HG02610 (cell line): ENCODE measurements around the gene FAM162A.
"Not testable (repeated sequence)": the region's sequence is repeated elsewhere in the genome, so short reads cannot be mapped to it uniquely, and the experiment has no call there.

Experiments
- ATAC-seq: cut with Tn5 transposase; IDR thresholded peaks from one replicate; pipeline ENCODE4 v1.9.1; 2021; ENCODE audit warnings: mild to moderate bottlenecking, moderate library complexity; ENCODE audit not compliant: unreplicated experiment

Gene FAM162A

DNA sequence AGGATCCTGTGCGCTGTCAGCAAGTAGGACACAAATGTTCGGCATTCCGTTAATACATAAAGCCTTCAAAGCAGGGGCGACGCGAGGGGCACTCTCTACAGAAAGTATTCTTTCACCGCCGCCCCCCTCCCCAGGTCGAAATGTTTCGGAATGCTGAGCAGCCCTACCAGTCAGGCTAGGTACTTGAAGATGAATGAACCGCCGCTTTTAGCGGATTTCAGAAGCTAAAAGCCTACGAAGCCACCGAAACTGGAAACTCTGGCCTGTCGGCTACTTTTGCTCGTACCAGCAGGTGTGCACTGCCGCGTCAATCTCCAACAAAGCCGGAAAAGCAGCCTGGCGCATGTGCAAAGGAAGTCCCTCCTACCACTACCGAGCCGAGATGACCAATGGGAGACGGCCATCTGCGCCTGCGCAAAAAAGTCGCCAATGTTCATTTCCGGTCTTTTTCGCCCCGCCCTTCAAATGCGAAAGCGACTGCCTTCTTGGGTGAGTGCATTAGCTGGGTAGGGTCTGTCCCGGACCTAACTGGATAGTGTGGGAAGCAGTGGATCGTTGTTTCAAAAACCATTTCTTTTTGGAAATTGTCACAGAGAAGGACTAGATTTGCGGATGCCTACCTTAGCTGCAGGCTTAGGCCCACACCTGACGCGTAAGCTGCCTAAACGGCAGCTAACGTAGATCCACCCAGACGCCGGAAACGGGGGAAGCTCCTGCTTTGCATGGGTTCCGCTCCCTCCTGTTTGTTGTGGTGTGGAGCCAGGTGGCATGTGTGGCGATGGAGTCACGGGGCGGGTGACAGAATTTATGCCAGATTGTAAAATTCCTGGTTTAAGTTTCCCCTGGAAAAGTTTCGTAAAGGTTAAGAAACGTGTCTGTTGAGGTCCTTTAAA is 32.0 kb downstream of the FAM162A start, which contains the start of gene WDR5B:
WDR5B (minus strand) TSS at position 301 of the 893 bp plus-strand sequence. CDS start 534 bp downstream, outside the sequence.
- ATAC-seq = peak; percentile 90

DNA sequence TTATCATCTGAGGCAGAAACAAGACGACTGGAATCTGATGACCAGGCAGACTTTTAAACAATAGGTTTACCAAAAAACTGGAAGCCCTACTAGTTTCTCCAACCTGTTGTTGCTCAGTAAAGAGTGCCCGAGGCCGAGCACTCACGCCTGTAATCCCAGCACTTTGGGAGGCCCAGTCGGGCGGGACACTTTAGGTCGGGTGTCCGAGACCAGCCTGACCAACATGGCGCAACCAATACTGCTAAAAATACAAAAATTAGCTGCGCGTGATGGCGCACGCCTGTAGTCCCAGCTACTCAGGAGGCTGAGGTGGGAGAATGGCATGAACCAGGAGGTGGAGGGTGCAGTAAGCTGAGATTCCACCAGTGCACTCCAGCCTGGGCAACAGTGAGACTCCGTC is 33.0 kb downstream of the FAM162A start:
- no peak for ATAC-seq

DNA sequence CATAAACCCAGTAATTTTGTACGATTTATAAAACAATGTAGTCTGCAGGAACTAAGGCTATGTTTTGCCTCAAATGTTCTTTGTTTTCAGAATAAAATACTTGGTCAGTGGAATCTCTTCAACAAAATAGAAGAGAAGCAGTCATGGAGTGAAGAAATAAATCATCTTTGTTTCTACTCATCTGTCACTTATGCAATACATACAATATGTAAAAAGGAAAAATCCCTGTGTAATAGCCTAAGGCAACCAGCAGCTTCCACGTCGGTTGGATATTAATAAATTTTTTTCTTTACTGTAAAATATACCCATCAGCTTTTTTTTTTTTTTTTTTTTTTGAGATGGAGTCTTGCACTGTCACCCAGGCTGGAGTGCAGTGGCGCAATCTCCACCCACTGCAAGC is 37.1 kb downstream of the FAM162A start:
- ATAC-seq = no peak

DNA sequence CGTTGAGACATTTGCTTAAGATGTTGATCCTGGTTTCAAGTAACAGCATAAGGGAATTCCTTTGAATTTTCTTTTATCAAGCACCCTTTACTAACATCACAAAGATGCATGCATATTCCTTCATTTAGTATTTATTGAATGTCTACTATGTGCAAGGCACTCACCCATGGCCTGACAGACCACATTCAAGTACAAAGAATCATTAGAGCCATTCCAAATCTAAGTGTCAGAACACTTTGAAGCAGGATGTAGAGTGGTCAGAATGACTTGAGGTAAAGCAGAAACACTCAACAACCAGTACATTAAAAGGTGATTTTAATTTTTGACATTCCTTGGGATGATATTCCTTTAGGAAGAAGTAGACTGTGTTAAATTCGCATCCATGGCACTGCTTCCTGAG is 37.9 kb downstream of the FAM162A start:
- ATAC-seq = no peak

DNA sequence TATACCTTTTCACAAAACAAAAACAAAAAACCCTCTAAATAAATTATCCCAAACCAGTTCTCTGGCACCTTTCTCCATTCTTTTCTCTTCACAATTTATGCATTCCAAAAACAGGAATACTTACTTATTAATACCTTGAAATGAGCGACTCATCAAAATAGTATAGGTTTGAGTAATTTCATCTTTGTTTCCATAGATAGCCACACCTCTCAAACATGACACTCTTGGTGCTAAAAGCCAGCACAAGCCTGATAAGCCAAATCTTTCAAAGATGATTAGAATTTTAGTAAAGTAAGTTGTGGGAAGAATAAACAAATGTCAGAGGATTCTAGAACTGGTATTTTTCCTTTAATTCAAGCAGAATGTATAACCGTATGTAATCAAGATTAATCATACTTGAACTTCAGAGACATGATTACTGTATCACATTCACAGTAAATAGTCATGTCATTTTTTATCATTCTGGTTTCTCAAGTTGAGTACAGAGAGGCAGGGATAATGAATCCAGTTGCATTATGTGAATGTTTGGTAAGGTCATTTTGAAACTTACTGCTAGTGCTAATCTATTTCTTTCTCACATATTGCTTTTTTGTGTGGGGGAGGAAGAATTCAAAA is 44.0 kb downstream of the FAM162A start:
- ATAC-seq = peak; percentile 84

DNA sequence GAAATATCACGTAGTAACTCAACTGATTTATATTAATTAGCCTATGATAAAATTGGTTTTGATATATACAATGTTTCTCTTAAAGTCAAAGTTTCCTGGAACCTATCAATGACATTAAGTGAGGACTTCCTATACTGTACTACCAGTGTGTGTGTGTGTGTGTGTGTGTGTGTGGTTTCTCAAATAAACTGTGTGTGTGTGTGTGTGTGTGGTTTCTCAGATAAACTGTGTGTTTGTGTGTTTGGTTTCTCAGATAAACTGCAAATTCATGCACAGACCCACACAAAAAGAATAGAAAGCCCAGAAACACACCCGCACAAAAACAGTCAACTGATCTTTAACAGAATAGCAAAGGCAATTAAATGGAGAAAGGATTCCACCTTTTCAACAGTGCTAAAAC is 46.4 kb downstream of the FAM162A start:
- no peak for ATAC-seq

DNA sequence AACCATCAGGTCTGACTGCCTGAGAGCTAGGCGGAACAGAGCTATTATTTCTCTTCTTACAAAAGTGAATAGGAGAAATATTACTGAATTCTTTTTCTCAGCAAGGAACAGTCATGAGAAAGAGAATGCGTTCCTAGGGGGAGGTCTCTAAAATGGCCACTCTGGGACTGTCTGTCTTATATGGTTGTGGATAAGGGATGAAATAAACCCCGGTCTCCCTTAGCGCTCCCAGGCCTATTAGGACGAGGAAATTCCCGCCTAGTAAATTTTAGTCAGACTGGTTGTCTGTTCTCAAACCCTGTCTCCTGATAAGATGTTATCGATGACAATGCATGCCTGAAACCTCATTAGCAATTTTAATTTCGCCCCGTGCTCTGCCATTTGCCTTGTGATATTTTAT is 52.0 kb downstream of the FAM162A start:
- ATAC-seq = no peak

DNA sequence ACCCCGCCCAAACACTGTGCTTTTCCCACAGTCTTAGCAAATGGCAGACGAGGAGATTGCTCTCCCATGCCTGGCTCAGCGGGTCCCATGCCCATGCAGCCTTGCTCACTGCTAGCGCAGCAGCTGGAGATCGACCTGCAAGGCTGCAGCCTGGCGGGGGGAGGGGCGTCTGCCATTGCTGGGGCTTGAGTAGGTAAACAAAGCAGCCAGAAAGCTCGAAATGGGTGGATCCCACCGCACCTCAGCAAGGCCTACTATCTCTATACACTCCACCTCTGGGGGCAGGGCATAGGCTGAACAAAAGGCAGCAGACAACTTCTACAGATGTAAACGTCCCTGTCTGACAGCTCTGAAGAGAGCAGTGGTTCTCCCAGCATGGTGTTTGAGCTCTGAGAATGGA is 59.1 kb downstream of the FAM162A start:
- no peak for ATAC-seq

DNA sequence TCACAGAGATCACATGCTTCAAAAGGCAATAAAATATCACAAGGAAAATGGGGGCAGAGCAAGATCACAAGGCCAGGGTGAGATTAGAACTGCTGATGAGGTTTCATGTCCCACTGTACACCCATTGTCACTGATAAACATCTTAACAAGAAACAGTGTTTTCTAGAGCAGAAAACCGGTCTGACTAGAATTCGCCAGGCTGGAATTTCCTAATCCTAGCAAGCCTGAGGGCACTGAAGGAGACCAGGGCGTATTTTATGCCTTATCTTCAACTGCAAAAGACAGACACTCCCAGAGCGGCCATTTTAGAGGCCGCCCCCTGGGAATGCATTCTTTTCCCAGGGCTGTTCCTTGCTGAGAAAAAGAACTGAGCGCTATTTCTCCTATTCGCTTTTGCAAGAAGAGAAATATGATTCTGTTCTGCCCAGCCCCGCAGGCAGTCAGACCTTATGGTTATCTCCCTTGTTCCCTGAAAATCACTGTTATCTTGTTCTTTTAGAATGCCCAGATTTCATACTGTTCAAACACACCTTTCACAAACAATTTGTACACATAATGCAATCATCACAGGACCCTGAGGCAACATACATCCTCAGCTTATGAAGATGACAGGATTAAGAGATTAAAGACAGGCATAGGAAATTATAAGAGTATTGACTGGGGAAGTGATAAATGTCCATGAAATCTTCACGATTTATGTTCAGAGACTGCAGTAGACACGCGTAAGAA is 59.9 kb downstream of the FAM162A start:
- not testable (repeated sequence) for ATAC-seq

DNA sequence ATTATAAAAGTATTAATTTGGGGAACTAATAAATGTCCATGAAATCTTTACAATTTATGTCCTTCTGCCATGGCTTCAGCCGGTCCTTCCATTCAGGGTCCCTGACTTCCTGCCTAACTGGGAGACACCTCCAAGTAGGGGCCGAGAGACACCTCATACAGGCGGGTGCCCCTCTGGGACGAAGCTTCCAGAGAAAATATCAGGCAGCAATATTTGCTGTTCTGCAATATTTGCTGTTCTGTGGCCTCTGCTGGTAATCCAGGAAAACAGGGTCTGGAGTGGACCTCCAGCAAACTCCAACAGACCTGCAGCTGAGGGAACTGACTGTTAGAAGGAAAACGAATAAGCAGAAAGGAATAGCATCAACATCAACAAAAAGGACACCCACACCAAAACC is 60.5 kb downstream of the FAM162A start:
- not testable (repeated sequence) for ATAC-seq

DNA sequence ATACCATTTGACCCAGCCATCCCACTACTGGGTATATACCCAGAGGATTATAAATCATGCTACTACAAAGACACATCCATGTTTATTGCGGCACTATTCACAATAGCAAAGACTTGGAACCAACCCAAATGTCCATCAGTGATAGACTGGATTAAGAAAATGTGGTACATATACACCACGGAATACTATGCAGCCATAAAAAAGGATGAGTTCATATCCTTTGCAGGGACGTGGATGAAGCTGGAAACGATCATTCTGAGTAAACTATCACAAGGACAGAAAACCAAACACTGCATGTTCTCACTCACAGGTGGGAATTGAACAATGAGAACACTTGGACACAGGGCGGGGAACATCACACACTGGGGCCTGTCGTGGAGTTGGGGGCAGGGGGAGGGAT is 64.2 kb downstream of the FAM162A start:
- ATAC-seq = not testable (repeated sequence)

DNA sequence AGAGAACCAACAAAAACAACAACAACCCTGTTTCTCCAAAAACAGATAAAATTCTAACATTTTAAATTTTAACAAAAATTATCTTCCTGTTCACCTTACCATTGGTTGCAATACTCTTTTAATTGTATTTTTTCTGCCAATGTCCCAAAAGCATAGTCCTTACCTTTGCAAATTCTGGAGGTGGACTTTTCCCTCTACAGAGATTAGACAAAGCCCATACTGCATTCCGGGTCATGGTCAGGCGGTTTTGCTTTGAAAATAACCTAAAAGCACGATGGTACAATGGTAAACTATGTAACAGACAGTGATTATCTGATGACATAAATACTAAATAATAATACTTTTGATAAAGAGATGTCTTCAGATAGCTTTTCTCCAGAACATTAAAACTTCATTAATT is 67.4 kb downstream of the FAM162A start:
- no peak for ATAC-seq

DNA sequence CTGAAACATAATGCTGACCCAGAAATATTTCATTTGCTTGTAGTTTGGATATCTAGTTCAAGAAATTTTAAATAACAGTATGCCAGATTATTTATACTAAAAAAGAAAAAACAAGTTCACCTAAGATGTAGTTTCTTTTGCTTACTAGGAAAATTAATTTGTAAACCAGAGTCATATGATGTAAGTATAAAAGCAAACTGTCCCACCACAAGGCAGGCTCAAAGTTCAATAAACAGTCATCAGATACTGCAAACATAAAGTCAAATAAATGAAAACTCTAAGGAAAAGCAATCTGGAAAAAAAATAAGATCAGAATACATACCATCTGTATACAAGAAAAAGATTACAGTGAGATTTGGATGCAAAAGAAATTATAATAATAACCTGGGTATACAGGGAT is 72.1 kb downstream of the FAM162A start:
- no peak for ATAC-seq

DNA sequence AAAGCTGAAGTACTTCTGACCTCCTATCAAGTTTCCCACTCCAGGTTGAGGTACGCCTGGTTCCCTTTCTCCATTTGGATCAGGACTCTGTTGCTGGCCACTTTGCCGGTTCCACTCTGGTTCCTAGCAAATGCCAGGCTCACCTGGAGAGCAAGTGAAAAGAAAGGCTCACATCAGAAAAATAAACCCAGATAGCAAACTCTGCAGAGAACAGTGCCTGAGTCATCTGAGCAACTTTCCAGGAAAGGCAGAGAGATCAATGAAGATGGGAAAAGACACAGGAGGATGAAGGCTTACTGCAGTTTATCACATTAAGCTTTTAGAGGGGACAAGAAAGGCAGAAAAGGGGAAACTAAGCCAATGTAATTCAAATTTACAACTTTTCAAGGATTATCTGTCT is 73.7 kb downstream of the FAM162A start:
- ATAC-seq = no peak

DNA sequence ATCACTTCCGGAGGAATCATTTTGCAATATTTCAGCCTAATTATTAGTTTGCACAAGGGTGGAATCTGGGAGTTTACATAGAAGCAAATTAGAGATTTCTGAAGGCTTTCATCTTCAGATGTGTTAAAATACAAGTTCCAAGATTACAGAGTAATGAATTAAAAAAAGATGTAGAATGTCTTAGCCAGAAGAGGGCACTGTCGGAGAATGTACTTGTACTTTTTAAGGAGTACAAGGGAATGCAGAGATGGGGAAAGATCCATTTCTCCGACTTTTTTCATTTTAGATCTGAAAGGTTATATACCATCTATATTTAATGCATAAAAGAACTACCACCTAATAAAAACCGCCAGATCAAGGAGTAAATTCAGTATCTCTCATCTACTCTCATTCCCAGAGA is 75.0 kb downstream of the FAM162A start:
- no peak for ATAC-seq

DNA sequence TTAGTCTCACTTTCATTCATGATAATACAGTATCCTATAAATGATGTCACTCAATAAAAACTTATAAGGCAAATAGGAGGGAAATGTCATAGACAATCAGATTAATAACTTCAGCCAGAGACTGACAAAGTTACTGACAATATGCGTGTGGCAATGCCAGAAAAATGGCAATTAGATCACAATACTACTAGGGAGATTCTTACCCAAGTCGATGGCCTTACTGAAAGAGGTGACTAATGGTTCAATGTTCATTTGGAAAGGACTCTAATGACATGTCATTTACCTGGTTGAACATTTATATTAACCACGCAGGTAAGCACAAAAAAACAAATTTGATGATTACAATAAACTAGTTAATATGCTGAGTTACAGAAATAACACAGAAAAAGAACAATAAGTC is 77.8 kb downstream of the FAM162A start:
- no peak for ATAC-seq
